Ovary (tissue), 3 donors: ENCODE measurements around the gene SUPT6H.

Experiments used
- CTCF ChIP-seq, 3 donors: fragments of 450-650 bp in 2 of 3; fragments of 200-600 bp in 1 of 3; IDR thresholded peaks; one replicate each; pipeline versions ENCODE4 v1.5.1 to v1.8.0; 2016 to 2022; ENCODE audit warnings: antibody characterized with exemption in 3 of 3, mild to moderate bottlenecking in 1 of 3
- POLR2A ChIP-seq: fragments of 450-650 bp; IDR thresholded peaks from one replicate; pipeline ENCODE4 v1.6.1; 2017; ENCODE audit warnings: antibody characterized with exemption, mild to moderate bottlenecking, moderate library complexity
- donor health status: DM: no; HTN: no; CAD: no.

- no peak for TF ChIP-seq POLR2A
- no peak for TF ChIP-seq CTCF (IDR thresholded peaks at IDR 0.05)
These were observed 40.2 kb downstream of the SUPT6H start for GRCh38 chr17:28702026-28702751.
